LNCAP (cell line): ENCODE data around the gene COX6A1.

Source experiments
- CTCF ChIP-seq: fragments of 450-650 bp; IDR thresholded peaks from 2 replicates; pipeline ENCODE4 v1.5.1; 2017; ENCODE audit warnings: mild to moderate bottlenecking

Gene COX6A1

GRCh38 chr12:120483621-120484020, 45.7 kb downstream of the COX6A1 start:
- no peak for TF ChIP-seq CTCF

DNA sequence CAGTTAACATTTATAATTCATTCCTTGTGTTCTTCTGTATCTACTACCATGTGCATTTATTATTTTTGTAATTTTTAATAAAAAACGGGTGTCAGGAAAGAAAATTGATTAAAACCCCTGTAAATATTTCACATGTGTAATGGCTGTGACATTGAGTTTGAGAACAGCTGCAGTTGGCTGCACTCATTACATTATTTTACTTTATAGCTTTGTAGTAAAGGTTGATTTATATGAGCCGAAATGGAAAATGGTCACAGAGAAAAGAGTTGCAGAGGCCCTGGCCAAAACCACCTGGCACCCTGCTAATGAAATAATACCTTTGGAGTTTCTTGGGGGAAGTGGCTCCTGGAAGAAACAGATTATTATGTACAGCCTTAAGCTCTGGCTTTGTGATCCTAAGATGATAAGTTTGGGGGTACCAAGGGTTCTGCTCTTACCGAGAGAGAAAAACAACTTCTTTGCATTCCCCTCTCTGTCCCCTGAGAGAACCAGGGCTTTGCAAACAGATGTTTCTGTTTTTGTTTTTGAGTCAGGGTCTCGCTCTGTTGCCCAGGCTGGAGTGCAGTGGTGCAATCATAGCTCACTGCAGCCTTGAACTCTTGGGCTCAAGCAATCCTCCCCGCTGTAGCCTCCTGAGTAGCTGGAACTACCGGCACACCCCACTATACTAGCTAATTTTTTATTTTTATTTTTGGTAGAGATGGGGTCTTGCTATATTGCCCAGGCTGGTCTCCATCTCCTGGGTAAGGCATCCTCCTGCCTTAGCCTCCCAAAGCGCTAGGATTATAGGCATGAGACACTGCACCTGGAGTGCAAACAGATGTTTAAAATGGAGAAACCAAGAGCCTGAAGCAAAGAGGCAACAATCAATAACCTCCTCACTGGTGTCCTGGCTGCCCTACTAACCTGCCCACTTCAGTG, 48.3 kb downstream of the COX6A1 start:
- no peak for TF ChIP-seq CTCF

- no peak for TF ChIP-seq CTCF
Observed at GRCh38 chr12:120488057-120488640, 50.2 kb downstream of the COX6A1 start.

DNA sequence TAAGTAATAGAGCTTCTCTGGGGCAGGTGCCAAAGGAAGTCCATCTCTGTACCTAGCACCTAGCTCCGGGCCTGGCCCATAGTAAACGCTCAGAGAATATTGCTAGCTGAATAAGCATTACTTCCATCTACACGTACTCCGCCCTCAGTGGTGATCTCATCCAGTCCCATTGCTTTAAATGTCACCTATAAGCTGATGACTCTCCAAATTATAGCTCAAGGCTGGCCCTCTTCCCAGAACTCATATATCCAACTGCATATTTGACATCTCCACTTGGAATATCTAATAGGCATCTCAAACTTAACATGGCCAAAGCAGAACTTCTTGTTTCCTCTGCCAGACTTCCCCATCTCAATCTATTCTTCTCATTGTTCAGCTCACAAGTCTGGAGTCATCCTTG, 51.1 kb downstream of the COX6A1 start:
- no peak for TF ChIP-seq CTCF

GRCh38 chr12:120490325-120490724, 52.4 kb downstream of the COX6A1 start:
- no peak for TF ChIP-seq CTCF
